PC-3 (cell line): ENCODE measurements around the gene S100A14.

Source experiments
- CTCF ChIP-seq: fragments of 300-600 bp; sonication (generic); conservative IDR thresholded peaks from 2 replicates; pipeline ENCODE4 v1.5.1; 2017; ENCODE audit warnings: antibody characterized with exemption, low read depth, mild to moderate bottlenecking, low read length
- EZH2 ChIP-seq: fragments of 300-600 bp; sonication (generic); IDR thresholded peaks from one replicate; pipeline ENCODE4 v1.6.1; 2017; ENCODE audit warnings: antibody characterized with exemption, mild to moderate bottlenecking, low read length; ENCODE audit not compliant: unreplicated experiment

DNA sequence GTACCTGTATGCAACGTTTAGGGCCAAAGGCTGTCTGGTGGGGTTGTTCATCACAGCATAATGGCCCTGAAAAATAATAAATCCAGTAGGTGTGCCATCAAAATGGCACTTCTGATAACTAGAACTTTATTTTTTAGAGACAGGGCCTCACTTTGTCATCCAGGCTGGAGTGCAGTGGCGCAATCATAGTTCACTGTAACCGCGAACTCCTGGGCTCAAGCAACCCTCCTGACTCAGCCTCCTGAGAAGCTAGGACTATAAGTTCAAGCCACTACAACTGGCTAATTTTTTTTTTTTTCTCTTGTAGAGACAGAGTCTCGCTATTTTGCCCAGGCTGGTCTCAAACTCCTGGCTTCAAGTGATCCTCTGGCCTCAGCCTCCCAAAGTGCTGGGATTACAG is 47.1 kb upstream of the S100A14 start:
- no peak for TF ChIP-seq CTCF
- TF ChIP-seq EZH2: no peak
